Stomach (tissue), 4 donors: ENCODE data around the gene TOX2.

ENCODE experiments used
- POLR2A ChIP-seq, 4 donors: fragments of 450-650 bp; IDR thresholded peaks; one replicate each; pipeline ENCODE4 v1.6.1; 2016; ENCODE audit warnings: antibody characterized with exemption in 4 of 4, control low read depth in 2 of 4, mild to moderate bottlenecking in 1 of 4, moderate library complexity in 1 of 4
- TF ChIP-seq, protein P1 (sequence below), 7 experiments: fragments of 450-650 bp in 4 of 7; fragments of 200-600 bp in 3 of 7; sonication (generic) in 3 of 7; IDR thresholded peaks; one replicate each; pipeline ENCODE4 v1.5.1; 2016 to 2019; ENCODE audit warnings: antibody characterized with exemption in 7 of 7, control low read depth in 2 of 7, mild to moderate bottlenecking in 1 of 7

DNA sequence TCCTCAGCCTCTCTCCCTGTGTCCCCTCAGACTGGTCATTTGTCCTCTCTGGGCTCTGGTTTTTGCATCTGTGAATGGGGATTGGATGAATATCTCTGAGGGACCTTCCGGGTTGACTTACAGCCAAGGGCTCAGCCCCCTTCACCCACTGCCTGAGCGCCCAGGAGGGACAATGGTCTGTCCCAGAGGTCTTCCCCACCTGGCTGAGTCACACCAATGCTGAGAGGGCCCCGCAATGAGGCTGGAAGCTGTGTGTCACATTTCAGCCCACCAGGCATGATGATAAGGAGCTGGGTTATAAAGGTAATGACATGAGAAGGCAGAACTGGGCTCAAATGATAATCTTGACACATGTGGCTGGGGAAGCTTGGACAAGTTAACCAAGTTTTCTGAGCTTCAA is 70.5 kb downstream of the TOX2 start:
- TF ChIP-seq, protein P1, sequence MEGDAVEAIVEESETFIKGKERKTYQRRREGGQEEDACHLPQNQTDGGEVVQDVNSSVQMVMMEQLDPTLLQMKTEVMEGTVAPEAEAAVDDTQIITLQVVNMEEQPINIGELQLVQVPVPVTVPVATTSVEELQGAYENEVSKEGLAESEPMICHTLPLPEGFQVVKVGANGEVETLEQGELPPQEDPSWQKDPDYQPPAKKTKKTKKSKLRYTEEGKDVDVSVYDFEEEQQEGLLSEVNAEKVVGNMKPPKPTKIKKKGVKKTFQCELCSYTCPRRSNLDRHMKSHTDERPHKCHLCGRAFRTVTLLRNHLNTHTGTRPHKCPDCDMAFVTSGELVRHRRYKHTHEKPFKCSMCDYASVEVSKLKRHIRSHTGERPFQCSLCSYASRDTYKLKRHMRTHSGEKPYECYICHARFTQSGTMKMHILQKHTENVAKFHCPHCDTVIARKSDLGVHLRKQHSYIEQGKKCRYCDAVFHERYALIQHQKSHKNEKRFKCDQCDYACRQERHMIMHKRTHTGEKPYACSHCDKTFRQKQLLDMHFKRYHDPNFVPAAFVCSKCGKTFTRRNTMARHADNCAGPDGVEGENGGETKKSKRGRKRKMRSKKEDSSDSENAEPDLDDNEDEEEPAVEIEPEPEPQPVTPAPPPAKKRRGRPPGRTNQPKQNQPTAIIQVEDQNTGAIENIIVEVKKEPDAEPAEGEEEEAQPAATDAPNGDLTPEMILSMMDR (IDR thresholded peaks at IDR 0.05) = no peak
- TF ChIP-seq POLR2A (IDR thresholded peaks at IDR 0.05) = no peak
